Stimulated activated memory B cell treated with anti-CD40 and anti-IgM and Interleukin-4, amounts not matched to agents 10 μg/mL and 1 μg/mL and 100 μg/mL, for 72 hours (primary cell): ENCODE measurements around the gene CUL5.

ENCODE experiments used
- ATAC-seq: fragments of 150-1000 bp; cut with Tn5 transposase; 2 replicates; pipeline ENCODE4 v1.10.0; 2021
- H3K27ac Mint-ChIP-seq: one replicate; pipeline ENCODE4 v1.8.0; 2022; ENCODE audit warnings: mild to moderate bottlenecking, mixed read lengths
- H3K27me3 Mint-ChIP-seq: one replicate; pipeline ENCODE4 v1.8.0; 2022; ENCODE audit warnings: mixed read lengths
- H3K36me3 Mint-ChIP-seq: one replicate; pipeline ENCODE4 v1.8.0; 2022; ENCODE audit warnings: mixed read lengths
- H3K4me1 Mint-ChIP-seq: one replicate; pipeline ENCODE4 v1.8.0; 2022; ENCODE audit warnings: mixed read lengths
- H3K4me3 Mint-ChIP-seq: one replicate; pipeline ENCODE4 v1.8.0; 2022; ENCODE audit warnings: mild to moderate bottlenecking, moderate library complexity, mixed read lengths
- H3K9me3 Mint-ChIP-seq: one replicate; pipeline ENCODE4 v1.8.0; 2022; ENCODE audit warnings: mixed read lengths

CUL5 gene

GRCh38 chr11:108008656-108009496 is at the start of gene CUL5:
TSS of gene CUL5 (plus strand) at chr11:108008898. CDS start at chr11:108009349, 451 bp downstream.
- Mint-ChIP-seq H3K36me3 (peaks cover 4% of the 10 kb centered on the region), H3K27me3 (no peaks in the 10 kb centered on the region), H3K9me3 (no peaks in the 10 kb centered on the region), H3K4me1 (peaks cover 19% of the 10 kb centered on the region), H3K27ac (peak within 1 kb of the TSS; percentile 100), H3K4me3 (peak within 1 kb of the TSS; percentile 99)
- ATAC-seq = peak; percentile 96

GRCh38 chr11:107961480-107961879 is 47.2 kb upstream of the CUL5 start:
- H3K4me3 Mint-ChIP-seq = no peak overlapping the region
- H3K4me1 Mint-ChIP-seq = peaks cover 7% of the 10 kb centered on the region
- H3K9me3 Mint-ChIP-seq = no peaks in the 10 kb centered on the region
- ATAC-seq = no peak
- no peaks in the 10 kb centered on the region for H3K27me3 Mint-ChIP-seq
- H3K27ac Mint-ChIP-seq = no peak overlapping the region
- H3K36me3 Mint-ChIP-seq = peaks cover 6% of the 10 kb centered on the region

GRCh38 chr11:107962181-107962580 is 46.5 kb upstream of the CUL5 start:
- Mint-ChIP-seq H3K36me3 (peaks cover 6% of the 10 kb centered on the region), H3K27ac (no peak overlapping the region), H3K4me1 (no peaks in the 10 kb centered on the region), H3K27me3 (no peaks in the 10 kb centered on the region), H3K4me3 (no peak overlapping the region), H3K9me3 (no peaks in the 10 kb centered on the region)
- ATAC-seq = no peak

GRCh38 chr11:107963091-107963490 is 45.6 kb upstream of the CUL5 start:
- H3K27me3 Mint-ChIP-seq = no peaks in the 10 kb centered on the region

GRCh38 chr11:107969219-107969618 is 39.5 kb upstream of the CUL5 start:
- no peaks in the 10 kb centered on the region for H3K9me3 Mint-ChIP-seq
- no peaks in the 10 kb centered on the region for H3K4me1 Mint-ChIP-seq
- H3K27ac Mint-ChIP-seq = no peak overlapping the region
- H3K27me3 Mint-ChIP-seq = no peaks in the 10 kb centered on the region
- no peak for ATAC-seq
- H3K36me3 Mint-ChIP-seq = no peaks in the 10 kb centered on the region
- no peak overlapping the region for H3K4me3 Mint-ChIP-seq

More at GRCh38 chr11:107963091-107963490, 45.6 kb upstream of the CUL5 start:
- Mint-ChIP-seq H3K4me1 (no peaks in the 10 kb centered on the region), H3K27ac (no peak overlapping the region), H3K9me3 (no peaks in the 10 kb centered on the region), H3K36me3 (peaks cover 6% of the 10 kb centered on the region), H3K4me3 (no peak overlapping the region)
- ATAC-seq = no peak

- Mint-ChIP-seq H3K9me3 (no peaks in the 10 kb centered on the region), H3K4me3 (no peak overlapping the region), H3K27me3 (no peaks in the 10 kb centered on the region), H3K36me3 (no peaks in the 10 kb centered on the region), H3K27ac (no peak overlapping the region), H3K4me1 (no peaks in the 10 kb centered on the region)
- ATAC-seq = no peak
Observed at GRCh38 chr11:107970049-107970448, 38.6 kb upstream of the CUL5 start.

- Mint-ChIP-seq H3K4me3 (no peak overlapping the region), H3K27me3 (peaks cover 8% of the 10 kb centered on the region), H3K4me1 (no peaks in the 10 kb centered on the region), H3K27ac (no peak overlapping the region), H3K36me3 (no peaks in the 10 kb centered on the region), H3K9me3 (no peaks in the 10 kb centered on the region)
- ATAC-seq = no peak
Observed at GRCh38 chr11:107973641-107974040, 35.1 kb upstream of the CUL5 start.

GRCh38 chr11:107988397-107989158 is 20.1 kb upstream of the CUL5 start:
- no peak overlapping the region for H3K4me3 Mint-ChIP-seq
- no peaks in the 10 kb centered on the region for H3K4me1 Mint-ChIP-seq
- H3K9me3 Mint-ChIP-seq = no peaks in the 10 kb centered on the region
- H3K36me3 Mint-ChIP-seq = no peaks in the 10 kb centered on the region
- ATAC-seq = peak; percentile 41
- no peak overlapping the region for H3K27ac Mint-ChIP-seq
- peaks cover 17% of the 10 kb centered on the region for H3K27me3 Mint-ChIP-seq

GRCh38 chr11:107991868-107992414 is 16.8 kb upstream of the CUL5 start:
- no peak overlapping the region for H3K4me3 Mint-ChIP-seq
- no peak overlapping the region for H3K27ac Mint-ChIP-seq

GRCh38 chr11:107996006-107996776 is 12.5 kb upstream of the CUL5 start:
- peaks cover 6% of the 10 kb centered on the region for H3K4me1 Mint-ChIP-seq
- H3K27me3 Mint-ChIP-seq = peaks cover 25% of the 10 kb centered on the region
- no peak for ATAC-seq
- H3K4me3 Mint-ChIP-seq = no peak overlapping the region
- no peaks in the 10 kb centered on the region for H3K36me3 Mint-ChIP-seq
- H3K9me3 Mint-ChIP-seq = no peaks in the 10 kb centered on the region
- H3K27ac Mint-ChIP-seq = no peak overlapping the region

More at GRCh38 chr11:107991868-107992414, 16.8 kb upstream of the CUL5 start:
- Mint-ChIP-seq H3K9me3 (no peaks in the 10 kb centered on the region), H3K36me3 (no peaks in the 10 kb centered on the region), H3K4me1 (no peaks in the 10 kb centered on the region), H3K27me3 (peaks cover 17% of the 10 kb centered on the region)
- no peak for ATAC-seq

GRCh38 chr11:107998761-107999160 is 9.9 kb upstream of the CUL5 start:
- Mint-ChIP-seq H3K36me3 (no peaks in the 10 kb centered on the region), H3K9me3 (no peaks in the 10 kb centered on the region), H3K4me1 (peaks cover 6% of the 10 kb centered on the region), H3K27me3 (peaks cover 8% of the 10 kb centered on the region), H3K4me3 (no peak overlapping the region), H3K27ac (no peak overlapping the region)
- ATAC-seq = no peak

- peaks cover 8% of the 10 kb centered on the region for H3K27me3 Mint-ChIP-seq
- ATAC-seq = peak; percentile 48
- H3K27ac Mint-ChIP-seq = no peak overlapping the region
- peaks cover 6% of the 10 kb centered on the region for H3K4me1 Mint-ChIP-seq
- H3K36me3 Mint-ChIP-seq = no peaks in the 10 kb centered on the region
- H3K4me3 Mint-ChIP-seq = no peak overlapping the region
- no peaks in the 10 kb centered on the region for H3K9me3 Mint-ChIP-seq
Observed at GRCh38 chr11:107999759-108000455, 8.8 kb upstream of the CUL5 start.

- Mint-ChIP-seq H3K27ac (no peak overlapping the region), H3K36me3 (no peaks in the 10 kb centered on the region), H3K4me1 (peaks cover 6% of the 10 kb centered on the region), H3K4me3 (no peak overlapping the region), H3K9me3 (no peaks in the 10 kb centered on the region), H3K27me3 (peaks cover 8% of the 10 kb centered on the region)
- no peak for ATAC-seq
Observed at GRCh38 chr11:108002476-108002875, 6.2 kb upstream of the CUL5 start.

GRCh38 chr11:108003623-108004022 is 5.1 kb upstream of the CUL5 start:
- ATAC-seq = no peak

More at GRCh38 chr11:108003623-108004022, 5.1 kb upstream of the CUL5 start:
- Mint-ChIP-seq H3K9me3 (no peaks in the 10 kb centered on the region), H3K4me3 (no peak overlapping the region), H3K27ac (no peak overlapping the region), H3K36me3 (no peaks in the 10 kb centered on the region), H3K4me1 (peaks cover 13% of the 10 kb centered on the region), H3K27me3 (peaks cover 8% of the 10 kb centered on the region)
